HuH-7 (cell line): ENCODE data around the gene TAF1.
"Not testable (repeated sequence)": the region's sequence is repeated elsewhere in the genome, so short reads cannot be mapped to it uniquely, and the experiment has no call there.

Experiments used
- DNase-seq: peaks from one replicate; pipeline ENCODE4 v3.0.0; 2011; ENCODE audit warnings: low spot score

TAF1 gene

GRCh38 chrX:71420686-71421085 is 54.5 kb downstream of the TAF1 start:
- DNase-seq, result no peak

- no peak for DNase-seq
Measured at GRCh38 chrX:71432733-71433132, 66.6 kb downstream of the TAF1 start.

- DNase-seq, result no peak
Measured at GRCh38 chrX:71438750-71439149, 72.6 kb downstream of the TAF1 start.

GRCh38 chrX:71439420-71439819 is 73.3 kb downstream of the TAF1 start:
- no peak for DNase-seq

- no peak for DNase-seq
Measured at GRCh38 chrX:71439896-71440295, 73.7 kb downstream of the TAF1 start.

- DNase-seq, result no peak
Measured at GRCh38 chrX:71440401-71440800, 74.2 kb downstream of the TAF1 start.

GRCh38 chrX:71441809-71442208 is 75.7 kb downstream of the TAF1 start:
- not testable (repeated sequence) for DNase-seq

GRCh38 chrX:71450433-71451106 is 84.4 kb downstream of the TAF1 start:
- DNase-seq, result no peak

GRCh38 chrX:71451518-71451917 is 85.4 kb downstream of the TAF1 start:
- not testable (repeated sequence) for DNase-seq

GRCh38 chrX:71453056-71453455 is 86.9 kb downstream of the TAF1 start:
- no peak for DNase-seq

GRCh38 chrX:71454222-71454621 is 88.1 kb downstream of the TAF1 start:
- no peak for DNase-seq

- DNase-seq, result no peak
Measured at GRCh38 chrX:71458866-71459265, 92.7 kb downstream of the TAF1 start.

- no peak for DNase-seq
Measured at GRCh38 chrX:71464968-71465367, 98.8 kb downstream of the TAF1 start.

GRCh38 chrX:71466979-71467523 is 100.9 kb downstream of the TAF1 start:
- DNase-seq, result no peak

GRCh38 chrX:71475785-71476540 is 109.8 kb downstream of the TAF1 start:
- DNase-seq, result no peak

GRCh38 chrX:71482228-71482958 is 116.2 kb downstream of the TAF1 start:
- no peak for DNase-seq

- DNase-seq, result no peak
Measured at GRCh38 chrX:71487814-71488213, 121.7 kb downstream of the TAF1 start.

- no peak for DNase-seq
Measured at GRCh38 chrX:71489540-71489939, 123.4 kb downstream of the TAF1 start.

GRCh38 chrX:71492231-71493065 is 126.3 kb downstream of the TAF1 start:
- no peak for DNase-seq

- no peak for DNase-seq
Measured at GRCh38 chrX:71493111-71493613, 127.0 kb downstream of the TAF1 start.

GRCh38 chrX:71495979-71496378 is 129.8 kb downstream of the TAF1 start:
- DNase-seq, result not testable (repeated sequence)

- DNase-seq, result no peak
Measured at GRCh38 chrX:71496476-71496875, 130.3 kb downstream of the TAF1 start.
